Progenitor cell of endocrine pancreas (in vitro differentiated cells): Measurements from ENCODE around the gene IL27RA. TPM values are rescaled to one million over a fixed set of nuclear protein-coding genes. Genes with fewer than 3 reads are reported as not detected.
"Not testable (repeated sequence)": the region's sequence is repeated elsewhere in the genome, so short reads cannot be mapped to it uniquely, and the experiment has no call there.

Source experiments
- DNase-seq: peaks from one replicate; pipeline ENCODE4 v3.0.0; 2021; ENCODE audit warnings: low spot score; ENCODE audit not compliant: unreplicated experiment
- H3K27ac Mint-ChIP-seq: 2 replicates; pipeline ENCODE4 v1.8.0; 2021; ENCODE audit warnings: mild to moderate bottlenecking, moderate library complexity, mixed read lengths
- H3K27me3 Mint-ChIP-seq: 2 replicates; pipeline ENCODE4 v1.8.0; 2021; ENCODE audit warnings: mixed read lengths
- H3K36me3 Mint-ChIP-seq: 2 replicates; pipeline ENCODE4 v1.8.0; 2022; ENCODE audit warnings: mixed read lengths; ENCODE audit not compliant: insufficient read depth
- H3K4me1 Mint-ChIP-seq: 2 replicates; pipeline ENCODE4 v1.8.0; 2021; ENCODE audit warnings: low read depth, mixed read lengths
- H3K4me3 Mint-ChIP-seq: 2 replicates; pipeline ENCODE4 v1.8.0; 2021; ENCODE audit warnings: low read depth, mild to moderate bottlenecking, moderate library complexity, mixed read lengths
- H3K9me3 Mint-ChIP-seq: 2 replicates; pipeline ENCODE4 v1.8.0; 2021; ENCODE audit warnings: low read depth, mixed read lengths
- CTCF ChIP-seq: fragments of 200-600 bp; sonication (generic); IDR thresholded peaks from one replicate; pipeline ENCODE4 v1.5.0; 2021; ENCODE audit warnings: antibody characterized with exemption, mild to moderate bottlenecking; ENCODE audit not compliant: unreplicated experiment
- total RNA-seq: library from RNA; stranded (reverse); gene quantifications from 2 replicates; pipeline ENCODE4 v1.2.1, GENCODE V29; 2021

IL27RA gene
- total RNA-seq, 1 donor from 2014 or later = 3.7 TPM

DNA sequence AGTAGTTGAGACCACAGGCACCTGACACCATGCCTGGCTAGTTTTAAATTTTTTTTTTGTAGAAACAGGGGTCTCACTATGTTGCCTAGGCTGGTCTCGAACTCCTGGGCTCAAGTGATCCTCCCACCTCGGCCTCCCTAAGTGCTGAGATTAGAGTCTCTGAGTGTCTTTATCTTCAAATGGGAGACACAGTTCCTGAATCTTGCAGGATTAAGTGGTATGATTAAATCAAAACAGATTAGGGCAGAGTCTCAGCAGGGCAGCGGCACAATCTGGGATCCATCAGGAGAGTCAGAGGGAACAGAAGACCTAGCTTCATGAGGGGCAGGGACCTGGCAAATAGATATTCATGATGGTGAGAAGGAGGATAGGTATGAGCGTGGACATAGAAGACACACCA is 2.7 kb upstream of the IL27RA start:
- Mint-ChIP-seq H3K9me3 (no peaks in the 10 kb centered on the region), H3K27ac (no peak overlapping the region), H3K27me3 (peaks cover 21% of the 10 kb centered on the region), H3K36me3 (no peaks in the 10 kb centered on the region), H3K4me1 (peaks cover 2% of the 10 kb centered on the region), H3K4me3 (no peak overlapping the region)
- TF ChIP-seq CTCF = no peak
- DNase-seq = no peak

DNA sequence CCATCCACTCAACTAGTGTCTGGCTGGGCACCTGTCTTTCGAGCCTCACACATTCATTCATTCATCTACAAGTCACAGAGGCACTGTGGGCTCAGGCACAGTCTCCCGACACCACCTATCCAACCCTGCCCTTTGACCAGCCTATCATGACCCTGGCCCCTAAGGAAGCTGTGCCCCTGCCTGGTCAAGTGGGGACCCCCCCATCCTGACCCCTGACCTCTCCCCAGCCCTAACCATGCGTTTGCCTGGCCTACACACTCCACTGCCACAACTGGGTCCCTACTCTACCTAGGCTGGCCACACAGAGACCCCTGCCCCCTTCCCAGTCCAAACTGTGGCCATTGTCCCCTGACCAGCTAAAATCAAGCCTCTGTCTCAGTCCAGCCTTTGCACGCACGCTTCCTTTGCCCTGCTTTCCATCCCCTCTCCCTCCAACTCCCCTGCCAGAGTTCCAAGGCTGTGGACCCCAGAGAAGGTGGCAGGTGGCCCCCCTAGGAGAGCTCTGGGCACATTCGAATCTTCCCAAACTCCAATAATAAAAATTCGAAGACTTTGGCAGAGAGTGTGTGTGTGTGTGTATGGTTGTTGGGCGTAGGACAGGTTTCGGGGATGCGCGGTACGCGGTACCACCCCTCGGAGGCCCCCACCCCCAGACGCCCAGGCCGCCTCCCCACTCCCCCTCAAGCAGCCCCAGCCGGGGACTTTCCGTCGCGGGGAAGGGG is 404 bp upstream of the IL27RA start:
- peak overlapping the region; percentile 73 for H3K4me3 Mint-ChIP-seq
- H3K9me3 Mint-ChIP-seq = no peaks in the 10 kb centered on the region
- peaks cover 21% of the 10 kb centered on the region for H3K27me3 Mint-ChIP-seq
- no peak overlapping the region for H3K27ac Mint-ChIP-seq
- H3K4me1 Mint-ChIP-seq = peaks cover 2% of the 10 kb centered on the region
- TF ChIP-seq CTCF = no peak
- no peaks in the 10 kb centered on the region for H3K36me3 Mint-ChIP-seq
- DNase-seq = no peak

DNA sequence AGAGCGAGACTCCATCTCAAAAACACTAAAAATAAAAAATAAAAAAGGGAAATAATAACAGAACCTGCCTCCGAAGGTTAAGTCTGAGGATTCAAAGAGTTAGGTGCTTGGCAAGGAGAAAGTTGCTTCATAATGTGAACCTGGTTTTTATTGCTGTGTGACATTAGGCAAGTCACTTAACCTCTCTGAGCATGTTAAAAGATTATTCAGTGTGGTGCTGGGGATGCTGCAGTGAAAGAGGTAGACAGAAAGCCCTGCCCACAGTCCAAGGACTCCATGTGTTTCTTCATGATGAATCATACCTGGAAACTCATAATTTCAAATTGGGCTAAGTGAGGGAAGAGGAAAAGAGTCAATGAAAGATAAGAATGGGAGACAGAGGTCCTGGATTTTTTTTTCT is 2.4 kb downstream of the IL27RA start:
- Mint-ChIP-seq H3K27me3 (peaks cover 13% of the 10 kb centered on the region), H3K4me1 (no peaks in the 10 kb centered on the region), H3K36me3 (no peaks in the 10 kb centered on the region), H3K4me3 (no peak overlapping the region), H3K27ac (no peak overlapping the region), H3K9me3 (no peaks in the 10 kb centered on the region)
- DNase-seq = no peak
- TF ChIP-seq CTCF = no peak

- H3K27me3 Mint-ChIP-seq = peaks cover 11% of the 10 kb centered on the region
- not testable (repeated sequence) for H3K27ac Mint-ChIP-seq, H3K36me3 Mint-ChIP-seq, H3K4me3 Mint-ChIP-seq, H3K4me1 Mint-ChIP-seq, DNase-seq, H3K9me3 Mint-ChIP-seq
Observed at GRCh38 chr19:14035159-14035558, 3.6 kb downstream of the IL27RA start.

- H3K27ac Mint-ChIP-seq = no peak overlapping the region
- H3K4me3 Mint-ChIP-seq = no peak overlapping the region
- H3K36me3 Mint-ChIP-seq = no peaks in the 10 kb centered on the region
- no peaks in the 10 kb centered on the region for H3K4me1 Mint-ChIP-seq
- DNase-seq = no peak
- no peaks in the 10 kb centered on the region for H3K9me3 Mint-ChIP-seq
- no peak for TF ChIP-seq CTCF
- peaks cover 7% of the 10 kb centered on the region for H3K27me3 Mint-ChIP-seq
Observed at GRCh38 chr19:14035706-14036105, 4.1 kb downstream of the IL27RA start.

DNA sequence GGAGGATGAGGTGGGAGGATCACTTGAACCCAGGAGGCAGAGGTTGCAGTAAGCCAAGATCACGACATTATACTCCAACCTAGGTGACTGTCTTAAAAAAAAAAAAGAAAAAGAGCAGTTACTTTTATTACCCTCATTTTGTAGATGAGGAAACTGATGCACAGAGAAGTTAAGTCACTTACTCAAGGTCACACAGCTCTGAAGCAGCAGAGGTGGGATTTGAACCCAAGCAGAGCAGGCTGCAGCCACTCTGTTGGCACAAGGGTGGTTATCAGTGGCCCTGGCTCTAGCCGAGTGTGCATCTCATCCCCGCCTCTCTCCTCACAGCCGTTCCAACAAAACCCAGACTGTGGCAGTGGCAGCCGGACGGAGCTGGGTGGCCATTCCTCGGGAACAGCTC is 7.6 kb downstream of the IL27RA start:
- TF ChIP-seq CTCF = no peak
- Mint-ChIP-seq H3K4me1 (no peaks in the 10 kb centered on the region), H3K36me3 (no peaks in the 10 kb centered on the region), H3K9me3 (no peaks in the 10 kb centered on the region), H3K27ac (no peak overlapping the region), H3K4me3 (no peak overlapping the region), H3K27me3 (no peaks in the 10 kb centered on the region)
- DNase-seq = no peak
